GM18499 (cell line): ENCODE measurements around the gene PTBP1.
"Not testable (repeated sequence)": the region's sequence is repeated elsewhere in the genome, so short reads cannot be mapped to it uniquely, and the experiment has no call there.

Experiments
- ATAC-seq: cut with Tn5 transposase; IDR thresholded peaks from one replicate; pipeline ENCODE4 v1.9.1; 2021; ENCODE audit warnings: moderate number of reproducible peaks; ENCODE audit not compliant: insufficient read depth, unreplicated experiment

Gene PTBP1

DNA sequence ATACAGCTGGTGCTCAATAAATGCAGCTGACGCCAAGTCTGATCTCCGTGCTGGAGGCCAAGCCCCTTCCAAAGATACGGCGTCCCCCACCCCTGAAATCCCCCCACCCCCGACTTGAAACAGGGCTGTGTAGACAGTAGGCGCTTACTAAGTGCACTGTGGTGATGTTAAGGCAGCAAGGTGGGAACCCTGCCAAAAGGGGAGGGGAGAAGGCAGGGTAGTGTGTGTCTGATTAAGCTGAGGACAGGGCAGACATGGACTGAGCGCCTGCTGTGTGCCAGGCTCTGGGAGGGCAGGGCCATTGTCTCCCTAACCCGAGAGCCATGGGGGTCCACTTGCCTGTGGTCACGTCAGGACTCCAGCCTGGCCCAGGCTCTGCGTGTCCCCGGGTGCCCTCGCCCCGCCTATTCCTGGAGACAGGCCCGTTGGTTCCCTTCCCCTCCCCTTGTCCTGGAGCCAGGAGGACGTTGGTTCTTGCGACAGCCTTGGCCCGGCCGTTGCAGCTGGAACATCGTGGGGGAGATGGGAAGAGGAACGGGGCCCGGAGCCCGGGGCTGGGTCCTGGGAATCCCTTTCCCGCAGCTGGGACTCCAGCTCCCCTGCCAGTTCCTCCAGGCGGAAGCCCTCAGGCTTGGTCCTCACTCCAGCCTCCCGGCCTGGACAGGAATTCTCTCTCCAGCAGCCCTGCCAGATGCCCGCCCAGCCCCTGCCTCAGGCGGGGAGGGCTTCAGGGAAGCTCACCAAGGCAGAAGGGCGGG lies 53.1 kb downstream of the PTBP1 start:
- no peak for ATAC-seq

DNA sequence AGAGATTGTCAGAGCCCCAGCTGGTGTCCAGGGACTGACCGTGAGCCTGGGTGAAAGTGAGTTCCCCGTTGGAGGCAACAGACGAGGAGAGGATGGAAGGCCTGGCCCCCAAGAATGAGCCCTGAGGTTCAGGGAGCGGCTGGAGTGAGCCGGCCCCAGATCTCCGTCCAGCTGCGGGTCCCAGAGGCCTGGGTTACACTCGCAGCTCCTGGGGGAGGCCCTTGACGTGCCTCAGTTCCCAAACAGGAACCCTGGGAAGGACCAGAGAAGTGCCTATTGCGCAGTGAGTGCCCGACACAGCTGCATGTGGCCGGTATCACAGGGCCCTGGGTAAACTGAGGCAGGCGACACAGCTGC lies 53.7 kb downstream of the PTBP1 start:
- no peak for ATAC-seq

- ATAC-seq = no peak
Observed at GRCh38 chr19:852136-853013, 55.1 kb downstream of the PTBP1 start, which contains the start of gene ELANE. TSS of gene ELANE (plus strand) at chr19:852303. CDS start at chr19:852329, 26 bp downstream.

DNA sequence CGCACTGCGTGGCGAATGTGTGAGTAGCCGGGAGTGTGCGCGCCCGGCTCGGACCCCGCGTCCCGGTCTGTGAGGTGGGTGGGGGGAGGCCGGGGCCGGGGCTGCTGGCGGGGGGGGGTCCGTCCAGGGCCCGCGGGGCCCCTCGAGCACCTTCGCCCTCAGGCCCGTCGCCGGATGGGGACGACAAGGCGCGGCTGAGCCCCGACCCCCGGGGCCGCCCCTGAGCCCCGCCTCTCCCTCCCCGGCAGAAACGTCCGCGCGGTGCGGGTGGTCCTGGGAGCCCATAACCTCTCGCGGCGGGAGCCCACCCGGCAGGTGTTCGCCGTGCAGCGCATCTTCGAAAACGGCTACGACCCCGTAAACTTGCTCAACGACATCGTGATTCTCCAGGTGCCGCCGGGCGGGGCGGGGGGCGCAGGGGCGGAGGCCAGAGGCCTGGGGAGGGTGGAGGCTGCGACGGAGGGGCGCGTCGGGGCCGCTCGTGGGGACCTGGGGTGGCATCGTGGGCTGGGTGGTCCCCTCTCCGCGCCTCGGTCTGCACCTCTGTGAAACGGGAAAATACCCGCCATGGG lies 55.8 kb downstream of the PTBP1 start:
- no peak for ATAC-seq

GRCh38 chr19:853614-854220 lies 56.5 kb downstream of the PTBP1 start:
- ATAC-seq = not testable (repeated sequence)

DNA sequence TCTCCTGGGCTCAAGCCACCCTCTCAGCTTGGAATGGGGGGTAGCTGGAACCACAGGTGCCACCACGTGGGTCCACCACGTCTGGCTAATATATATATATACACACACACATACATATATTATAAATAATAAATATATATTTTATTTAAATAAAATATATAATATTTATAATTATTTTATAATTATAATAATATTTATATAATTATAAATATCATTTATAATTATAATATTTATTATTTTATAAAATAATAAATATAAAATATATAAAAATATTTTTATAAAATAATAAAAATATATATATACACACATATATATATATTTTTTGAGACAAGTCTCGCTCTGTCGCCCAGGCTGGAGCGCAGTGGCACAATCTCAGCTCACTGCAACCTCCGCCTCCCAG lies 57.3 kb downstream of the PTBP1 start:
- no peak for ATAC-seq

DNA sequence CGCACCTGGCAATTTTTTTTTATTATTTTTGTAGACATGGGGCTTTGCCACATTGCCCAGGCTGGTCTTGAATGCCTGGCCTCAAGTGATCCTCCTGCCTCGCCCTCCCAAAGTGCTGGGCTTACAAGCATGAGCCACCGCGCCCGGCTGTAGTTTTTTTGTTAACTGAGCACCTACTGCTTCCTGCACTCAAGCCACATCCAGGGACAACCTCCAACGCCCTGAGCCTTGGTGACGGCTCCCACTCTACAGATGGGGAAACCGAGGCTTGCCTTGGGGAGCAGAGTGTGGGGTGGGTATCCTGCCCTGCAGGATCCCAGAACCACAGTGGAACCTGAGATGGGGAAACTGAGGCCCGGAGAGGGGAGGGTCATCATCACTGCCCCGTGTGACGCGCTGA lies 57.9 kb downstream of the PTBP1 start:
- no peak for ATAC-seq

- no peak for ATAC-seq
Observed at GRCh38 chr19:855566-856120, 58.4 kb downstream of the PTBP1 start.

GRCh38 chr19:858284-858683 lies 61.0 kb downstream of the PTBP1 start:
- no peak for ATAC-seq

- no peak for ATAC-seq
Observed at GRCh38 chr19:858868-859843, 61.9 kb downstream of the PTBP1 start, which contains the start of gene CFD. TSS of gene CFD (plus strand) at chr19:859664. CDS start at chr19:859690, 26 bp downstream.

DNA sequence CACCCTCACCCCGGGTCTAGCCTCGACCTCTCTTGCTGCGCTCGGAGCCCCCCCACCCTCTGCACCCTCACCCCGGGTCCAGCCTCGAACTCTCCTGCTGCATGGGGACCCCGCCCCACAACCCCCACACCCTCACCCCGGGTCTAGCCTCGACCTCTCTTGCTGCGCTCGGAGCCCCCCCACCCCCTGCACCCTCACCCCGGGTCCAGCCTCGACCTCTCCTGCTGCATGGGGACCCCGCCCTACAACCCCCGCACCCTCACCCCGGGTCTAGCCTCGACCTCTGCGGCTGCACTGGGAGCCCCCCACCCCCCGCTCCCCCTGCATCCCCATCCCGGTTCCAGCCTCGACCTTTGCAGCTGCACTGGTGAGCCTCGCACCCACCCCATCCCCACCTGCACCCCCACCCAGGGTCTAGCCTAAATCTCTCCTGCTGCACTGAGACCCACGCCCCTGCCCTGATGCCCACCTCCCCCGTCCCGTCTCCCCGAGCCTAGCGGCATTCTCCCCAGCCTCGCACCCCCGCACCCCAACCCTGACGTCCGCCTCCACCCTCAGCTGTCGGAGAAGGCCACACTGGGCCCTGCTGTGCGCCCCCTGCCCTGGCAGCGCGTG lies 64.0 kb downstream of the PTBP1 start:
- no peak for ATAC-seq
